SH-SY5Y (cell line): ENCODE data around the gene CCDC102A.

Experiments used
- GATA2 ChIP-seq: IDR thresholded peaks from 2 replicates; pipeline ENCODE4 v1.6.1; 2011; ENCODE audit warnings: mild to moderate bottlenecking, low read depth, low read length
- GATA3 ChIP-seq: IDR thresholded peaks from 2 replicates; pipeline ENCODE4 v1.6.1; 2011; ENCODE audit warnings: low read depth, mild to moderate bottlenecking, low read length, moderate library complexity

GRCh38 chr16:57462209-57462977 is 74.0 kb downstream of the CCDC102A start, which contains the start of gene POLR2C:
- TF ChIP-seq GATA2 = no peak
- TF ChIP-seq GATA3 = no peak
